ENCODE results near the gene FSTL3.
"Not testable (repeated sequence)": the region's sequence is repeated elsewhere in the genome, so short reads cannot be mapped to it uniquely, and the experiment has no call there.

The FSTL3 gene

GRCh38 chr19:676339-677105 is at the start of gene FSTL3:
Gene FSTL3, plus strand, starts transcription at chr19:676392. Its CDS starts 32 bp downstream, at chr19:676424.
- DNase-seq = no peak

GRCh38 chr19:626566-626965 is 49.6 kb upstream of the FSTL3 start:
- not testable (repeated sequence) for DNase-seq

DNA sequence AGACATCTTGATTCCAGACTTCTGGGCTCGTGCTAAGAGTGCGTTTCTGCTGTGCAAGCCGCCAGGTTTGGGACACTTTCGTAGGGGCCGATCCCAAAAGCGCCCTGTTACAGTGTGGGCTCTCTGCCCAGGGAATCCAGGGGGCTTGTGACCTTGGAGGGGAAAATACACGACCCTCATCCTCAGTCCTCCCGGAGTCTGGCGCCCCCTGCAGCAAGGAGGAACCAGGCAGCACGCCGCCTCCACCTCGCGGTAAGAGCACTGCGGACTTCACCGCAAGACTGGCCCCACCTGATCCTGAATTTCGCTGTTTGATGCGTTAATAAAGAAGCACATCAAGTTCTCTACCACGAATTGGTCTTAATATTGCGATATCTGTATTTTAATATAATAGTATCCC is 48.0 kb upstream of the FSTL3 start:
- DNase-seq = peak in 1 of 2 donors; percentile 29

- not testable (repeated sequence) for DNase-seq
Measured at GRCh38 chr19:629515-629914, 46.7 kb upstream of the FSTL3 start.

DNA sequence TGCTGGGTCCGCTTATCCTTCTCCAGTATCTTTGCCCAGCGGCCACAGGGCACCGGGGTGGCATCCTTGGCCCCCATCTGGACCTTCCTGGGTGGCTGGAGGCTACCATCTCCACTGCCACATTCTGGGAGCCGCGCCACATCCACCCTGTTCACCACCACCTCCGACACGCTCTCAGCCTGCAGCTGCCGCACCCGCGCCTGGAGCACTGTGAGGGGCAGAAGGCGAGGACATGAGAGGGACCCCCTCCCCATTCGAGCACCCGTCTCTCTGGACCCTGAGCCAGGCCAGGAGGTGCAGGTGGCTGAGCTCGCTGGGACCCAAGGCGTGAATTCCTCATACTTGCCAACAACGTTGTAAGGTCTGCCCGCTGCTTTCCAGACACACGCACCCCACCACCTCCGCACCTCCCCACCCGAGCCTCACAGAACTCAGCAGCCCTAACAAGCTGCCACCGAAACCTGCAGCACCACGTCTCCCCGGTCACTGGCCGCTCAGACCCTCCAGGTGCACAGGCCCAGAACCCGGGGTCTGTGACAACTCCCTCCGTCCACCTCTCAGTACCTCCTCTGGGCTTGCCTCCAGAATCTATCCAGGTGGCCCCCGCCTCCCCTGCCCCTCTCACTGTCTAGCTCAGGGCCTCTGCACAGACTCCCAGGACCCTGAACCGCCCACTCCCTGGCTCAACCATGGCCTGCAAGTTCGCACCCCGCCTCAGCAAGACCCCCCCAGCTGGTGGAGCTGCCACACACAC is 46.1 kb upstream of the FSTL3 start:
- no peak for DNase-seq

- DNase-seq = no peak
Measured at GRCh38 chr19:632579-633067, 43.6 kb upstream of the FSTL3 start.

DNA sequence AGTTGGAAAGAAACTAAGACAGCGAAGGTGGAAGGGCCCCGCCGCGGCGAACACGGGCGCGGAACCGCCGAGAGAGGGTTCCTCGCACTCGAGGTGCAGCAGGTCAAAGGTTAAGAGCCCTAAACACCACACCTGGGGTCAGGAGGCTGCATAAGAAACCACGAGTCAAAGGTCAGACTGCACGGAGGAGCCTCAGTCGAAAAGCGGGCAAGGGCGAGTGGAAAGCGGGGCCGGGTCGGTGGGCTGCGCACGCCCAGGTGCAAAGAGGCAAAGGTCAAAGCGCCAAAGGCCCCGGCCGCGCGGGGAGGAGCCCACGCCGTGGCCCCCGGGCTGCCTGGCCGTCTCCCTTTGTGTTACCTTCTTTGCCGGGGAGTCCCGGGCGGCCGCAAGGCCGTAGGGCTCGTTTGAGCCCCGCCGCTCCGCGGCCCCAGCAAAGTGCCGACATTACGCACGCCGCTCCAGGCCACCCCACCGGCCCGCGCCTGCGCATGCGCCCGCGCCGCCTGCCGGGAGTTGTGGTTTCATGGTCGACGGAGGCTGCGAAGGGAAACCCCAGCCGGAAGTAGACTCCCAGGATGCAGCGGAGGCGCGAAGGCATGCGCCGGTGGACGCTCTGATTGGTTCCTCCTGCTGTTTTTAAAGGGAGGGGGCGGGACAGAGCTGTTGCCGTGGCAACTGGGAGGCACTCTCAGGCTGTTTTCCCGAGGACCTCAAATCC is 43.0 kb upstream of the FSTL3 start, which contains the start of gene POLRMT:
POLRMT (minus strand) TSS at position 470 of the 718 bp plus-strand sequence; CDS start at position 445, 25 bp downstream.
- peak; percentile 98 for DNase-seq

DNA sequence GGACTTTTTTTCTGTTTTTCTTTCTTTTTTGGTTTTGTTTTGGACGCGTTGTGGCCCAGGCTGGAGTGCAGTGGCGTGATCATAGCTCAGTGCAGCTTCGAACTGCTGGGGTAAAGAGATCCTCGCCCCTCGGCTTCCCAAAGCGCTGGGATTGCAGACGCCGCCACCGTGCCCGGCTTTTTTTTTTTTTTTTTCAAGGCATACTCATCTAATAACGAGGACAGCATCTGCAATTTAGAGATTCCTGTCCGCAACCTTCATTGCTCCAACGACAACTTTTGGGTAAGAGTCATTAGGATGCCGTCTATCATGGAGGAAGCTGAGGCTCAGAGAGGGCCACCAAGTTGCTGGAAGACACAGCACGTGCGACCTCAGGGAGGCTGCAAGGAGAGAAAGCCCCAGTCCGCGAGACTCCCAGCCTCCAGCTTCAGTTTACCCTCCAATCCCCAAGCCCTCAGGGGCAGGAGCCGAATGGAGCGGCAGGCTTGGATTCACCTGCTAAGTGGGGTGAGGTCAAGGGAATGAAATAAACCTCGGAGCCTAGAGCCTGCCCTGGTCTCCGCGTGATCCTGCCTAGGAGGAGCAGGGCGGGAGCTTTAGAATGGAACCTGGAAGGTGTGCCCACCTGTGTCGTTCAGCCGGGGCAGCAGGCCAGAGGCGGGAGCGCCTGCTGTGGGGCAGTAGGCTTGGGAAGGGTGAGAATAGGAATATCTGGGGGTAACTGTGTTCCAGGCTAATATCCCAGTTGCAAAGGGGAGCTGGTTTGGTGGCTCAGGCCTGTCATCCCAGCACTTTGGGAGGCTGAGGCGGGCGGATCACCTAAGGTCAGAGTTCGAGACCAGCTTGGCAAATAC is 42.2 kb upstream of the FSTL3 start:
- no peak for DNase-seq

- DNase-seq = no peak
Measured at GRCh38 chr19:634975-635652, 41.1 kb upstream of the FSTL3 start.

DNA sequence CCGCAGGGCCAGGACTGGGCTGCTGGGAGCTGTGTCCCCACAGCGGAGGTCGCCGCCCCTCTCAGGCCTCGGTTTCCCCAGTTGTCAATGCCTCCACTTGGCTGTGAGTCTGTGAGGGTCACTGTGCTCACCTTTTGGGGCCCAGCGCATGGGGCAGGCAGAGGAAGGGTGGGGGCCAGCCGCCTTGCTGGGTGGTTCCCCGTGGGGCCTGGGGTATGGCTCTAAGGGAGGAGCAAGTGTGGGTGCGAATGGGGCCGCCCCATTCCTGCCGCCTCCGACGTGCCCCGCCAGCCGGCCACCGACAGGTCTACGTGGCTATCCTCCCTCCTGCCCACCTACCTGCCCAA is 37.3 kb upstream of the FSTL3 start:
- no peak for DNase-seq

DNA sequence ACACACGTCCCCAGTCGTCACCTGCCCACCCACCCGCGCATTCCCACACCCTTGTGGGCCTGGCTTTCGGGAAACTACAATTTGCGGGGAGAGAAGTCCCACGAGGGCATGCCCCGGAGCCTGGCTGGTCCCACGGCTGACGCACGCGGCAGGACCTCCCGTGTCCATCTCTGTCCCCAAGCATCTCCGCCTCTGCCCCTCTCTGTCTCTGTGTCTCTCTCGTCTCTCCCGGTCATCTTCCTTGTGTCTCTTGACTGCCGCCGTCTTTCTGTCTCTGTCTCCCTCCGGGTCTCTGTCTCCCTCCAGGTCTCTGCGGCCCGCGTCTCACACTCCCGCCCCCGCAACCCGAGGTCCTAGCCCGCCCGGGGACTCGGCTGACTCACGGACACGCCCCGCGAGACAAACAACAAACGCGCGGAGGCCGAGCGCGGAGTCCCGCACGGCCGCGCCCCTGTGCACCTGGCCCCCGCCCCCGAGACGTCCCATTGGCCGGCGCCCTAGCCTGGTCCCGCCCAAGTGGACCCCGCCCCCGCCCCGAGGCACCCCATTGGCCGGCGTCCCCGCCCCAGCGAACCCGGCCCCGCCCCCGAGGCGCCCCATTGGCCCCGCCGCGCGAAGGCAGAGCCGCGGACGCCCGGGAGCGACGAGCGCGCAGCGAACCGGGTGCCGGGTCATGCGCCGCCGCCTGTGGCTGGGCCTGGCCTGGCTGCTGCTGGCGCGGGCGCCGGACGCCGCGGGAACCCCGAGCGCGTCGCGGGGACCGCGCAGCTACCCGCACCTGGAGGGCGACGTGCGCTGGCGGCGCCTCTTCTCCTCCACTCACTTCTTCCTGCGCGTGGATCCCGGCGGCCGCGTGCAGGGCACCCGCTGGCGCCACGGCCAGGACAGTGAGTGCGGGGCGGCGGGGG is 36.7 kb upstream of the FSTL3 start, which contains the start of gene FGF22:
FGF22 (plus strand) TSS at position 627 of the 908 bp plus-strand sequence; CDS start at position 674, 47 bp downstream.
- DNase-seq = peak; percentile 92 to 97

GRCh38 chr19:640161-640558 is 36.0 kb upstream of the FSTL3 start:
- DNase-seq = no peak

DNA sequence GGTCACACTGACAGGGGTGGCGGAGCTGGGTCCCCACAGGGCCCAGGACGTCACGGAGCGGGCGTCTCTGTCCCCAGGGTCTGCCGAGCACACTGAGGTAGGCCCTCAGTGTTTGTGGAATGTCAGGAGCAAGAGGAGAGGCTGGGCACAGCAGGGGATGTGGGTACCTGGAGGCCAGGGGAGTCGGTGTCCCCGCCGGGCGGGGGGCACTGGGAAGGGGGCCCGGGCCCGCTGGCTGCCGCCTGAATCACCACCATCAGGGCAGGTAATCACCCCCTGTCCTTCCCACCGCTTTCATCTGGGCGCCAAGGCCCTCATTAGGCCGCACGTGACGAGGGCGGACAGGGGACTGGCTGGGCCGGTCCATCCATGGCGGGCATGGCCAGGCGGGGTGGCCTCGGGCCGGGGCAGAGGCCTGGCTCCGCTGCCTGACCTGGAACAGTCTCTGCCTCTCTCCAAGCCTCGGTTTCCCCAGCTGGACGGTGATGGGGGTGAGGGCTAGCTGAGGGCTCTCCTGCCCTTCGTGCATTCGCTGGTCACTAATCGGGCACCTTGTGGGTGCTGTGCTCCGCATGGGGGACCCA is 35.5 kb upstream of the FSTL3 start:
- no peak for DNase-seq

DNA sequence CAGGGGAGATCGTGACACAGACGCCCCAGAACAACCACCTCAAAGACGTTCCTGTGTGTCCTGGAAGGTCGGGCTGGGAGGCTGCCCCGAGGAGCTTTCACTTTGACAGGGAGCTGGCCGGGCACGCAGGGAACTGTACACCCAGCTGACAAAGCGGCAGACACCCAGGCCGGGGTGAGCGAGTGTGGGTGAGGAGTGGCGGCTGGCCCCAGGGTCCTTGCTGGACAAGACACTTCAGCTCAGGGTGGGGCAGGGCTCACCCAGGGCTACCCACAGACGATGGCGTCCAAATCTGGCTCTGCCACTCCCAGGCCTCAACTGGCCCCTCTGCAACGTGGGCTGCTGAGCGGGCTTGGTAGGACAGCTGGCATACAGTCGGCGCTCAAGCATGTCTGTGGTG is 34.5 kb upstream of the FSTL3 start:
- no peak for DNase-seq

DNA sequence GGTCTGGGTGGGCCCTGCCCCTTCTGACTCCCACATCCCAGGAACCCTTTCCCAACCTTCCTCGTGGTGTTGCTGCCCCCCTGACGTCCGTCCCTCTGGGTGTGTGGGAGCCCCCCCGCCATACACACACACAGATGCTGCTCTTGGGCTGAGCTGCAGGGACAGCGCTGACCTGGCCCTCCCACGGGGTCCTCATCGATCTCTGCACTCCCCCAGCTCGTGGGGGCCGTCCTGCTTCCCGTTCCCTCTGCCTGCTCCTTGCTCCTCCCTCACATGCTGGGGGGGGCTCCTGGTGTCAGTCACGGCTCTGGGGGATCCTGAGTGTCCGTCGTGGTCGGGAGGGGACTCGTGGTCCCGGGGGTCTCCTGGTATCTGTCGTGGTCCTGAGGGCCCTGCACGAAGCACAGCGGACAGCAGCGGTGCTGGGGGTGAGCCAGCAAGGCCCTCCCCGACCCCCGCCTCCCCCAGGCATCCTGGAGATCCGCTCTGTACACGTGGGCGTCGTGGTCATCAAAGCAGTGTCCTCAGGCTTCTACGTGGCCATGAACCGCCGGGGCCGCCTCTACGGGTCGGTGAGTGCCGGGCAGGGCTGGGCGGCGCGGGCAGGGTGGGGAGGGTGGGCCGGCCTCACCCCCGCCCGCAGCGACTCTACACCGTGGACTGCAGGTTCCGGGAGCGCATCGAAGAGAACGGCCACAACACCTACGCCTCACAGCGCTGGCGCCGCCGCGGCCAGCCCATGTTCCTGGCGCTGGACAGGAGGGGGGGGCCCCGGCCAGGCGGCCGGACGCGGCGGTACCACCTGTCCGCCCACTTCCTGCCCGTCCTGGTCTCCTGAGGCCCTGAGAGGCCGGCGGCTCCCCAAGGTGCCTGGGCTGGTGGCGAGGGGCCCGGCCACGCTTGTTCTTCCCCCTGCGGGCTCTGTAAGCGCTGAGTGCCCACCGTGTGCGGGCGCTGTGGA is 33.1 kb upstream of the FSTL3 start:
- no peak for DNase-seq

GRCh38 chr19:643736-644135 is 32.5 kb upstream of the FSTL3 start:
- no peak for DNase-seq

- DNase-seq = no peak
Measured at GRCh38 chr19:644363-644762, 31.8 kb upstream of the FSTL3 start.

GRCh38 chr19:644789-645188 is 31.4 kb upstream of the FSTL3 start:
- DNase-seq = no peak

All from CD4-positive, alpha-beta T cell treated with Interferon alpha-2 for 1 hour (primary cell).